HepG2 (cell line): ENCODE measurements around the gene TAF1A. TPM values are rescaled to one million over a fixed set of nuclear protein-coding genes. Genes with fewer than 3 reads are reported as not detected.

Source experiments
- FUBP1 ChIP-seq: sonication (generic); formaldehyde crosslinking; IDR thresholded peaks from 2 replicates; pipeline ENCODE4 v1.5.1; 2020; ENCODE audit warnings: missing genetic modification reagents, mild to moderate bottlenecking, borderline replicate concordance
- HDAC1 ChIP-seq: sonication (generic); formaldehyde crosslinking; IDR thresholded peaks from 2 replicates; pipeline ENCODE4 v1.5.1; 2020; ENCODE audit warnings: mild to moderate bottlenecking, missing genetic modification reagents
- KLF16 ChIP-seq, 2 experiments: sonication (generic) in 1 of 2; formaldehyde crosslinking in 1 of 2; IDR thresholded peaks; 2 replicates each; pipeline versions ENCODE4 v1.6.1 to v1.8.0; 2016 to 2023; ENCODE audit warnings: missing genetic modification reagents in 2 of 2, missing compliant biosample characterization in 1 of 2
- PCBP2 ChIP-seq: fragments of 200-400 bp; formaldehyde crosslinking; optimal IDR thresholded peaks from 2 replicates; pipeline ENCODE3; 2018; ENCODE audit warnings: low read length, low read depth; ENCODE audit not compliant: poor library complexity, severe bottlenecking
- REL ChIP-seq: sonication (generic); formaldehyde crosslinking; conservative IDR thresholded peaks from 2 replicates; pipeline ENCODE4 v1.8.0; 2022; ENCODE audit warnings: mild to moderate bottlenecking, missing genetic modification reagents, moderate library complexity
- RFX3 ChIP-seq: IDR thresholded peaks from 2 replicates; pipeline ENCODE4 v1.6.1; 2016; ENCODE audit warnings: missing biosample characterization, missing genetic modification reagents
- RNF2 ChIP-seq: fragments of 450-650 bp; conservative IDR thresholded peaks from 2 replicates; pipeline ENCODE4 v1.6.1; 2016; ENCODE audit warnings: low read depth
- SP5 ChIP-seq: IDR thresholded peaks from 2 replicates; pipeline ENCODE4 v1.6.1; 2016; ENCODE audit warnings: low read depth, borderline replicate concordance
- STAG1 ChIP-seq: sonication (generic); formaldehyde crosslinking; IDR thresholded peaks from 2 replicates; pipeline ENCODE4 v1.4.0; 2020; ENCODE audit warnings: missing genetic modification reagents
- TFDP1 ChIP-seq: IDR thresholded peaks from 2 replicates; pipeline ENCODE4 v1.6.1; 2016; ENCODE audit warnings: missing compliant biosample characterization, missing genetic modification reagents, borderline replicate concordance
- ZNF33B ChIP-seq: sonication (generic); formaldehyde crosslinking; IDR thresholded peaks from 2 replicates; pipeline ENCODE4 v1.5.1; 2020; ENCODE audit warnings: mild to moderate bottlenecking, missing genetic modification reagents
- ZNF407 ChIP-seq: sonication (generic); formaldehyde crosslinking; IDR thresholded peaks from one replicate; pipeline ENCODE4 v1.5.1; 2020; ENCODE audit warnings: mild to moderate bottlenecking, missing genetic modification reagents; ENCODE audit errors: not compliant biosample characterization
- ZNF430 ChIP-seq: sonication (generic); formaldehyde crosslinking; IDR thresholded peaks from 2 replicates; pipeline ENCODE4 v1.9.0; 2021; ENCODE audit warnings: mild to moderate bottlenecking, missing genetic modification reagents
- ZNF484 ChIP-seq: sonication (generic); formaldehyde crosslinking; IDR thresholded peaks from 2 replicates; pipeline ENCODE4 v1.5.1; 2020; ENCODE audit warnings: mild to moderate bottlenecking, low read depth, missing genetic modification reagents, borderline replicate concordance
- ZNF597 ChIP-seq: sonication (generic); formaldehyde crosslinking; IDR thresholded peaks from 2 replicates; pipeline ENCODE4 v1.5.0; 2020; ENCODE audit warnings: missing genetic modification reagents
- polyA plus RNA-seq, 8 experiments: library from polyadenylated mRNA; depleted of rRNA in 3 of 8; stranded (reverse) in 7 of 8; unstranded in 1 of 8; fragments of >200 nt; fragmentation: Illumina TruSeq in 4 of 8; extraction: Trizol in 4 of 8; gene quantifications; 2 replicates each; pipeline versions ENCODE4 v1.2.1 to v1.2.3, GENCODE V29; 2011 to 2016; ENCODE audit warnings: low read depth in 4 of 8, missing spikeins in 1 of 8, mixed read lengths in 1 of 8; ENCODE audit not compliant: insufficient read depth in 1 of 8
- total RNA-seq, 5 experiments: library from RNA; depleted of rRNA; stranded (reverse); fragments of >200 nt; fragmentation: Illumina TruSeq; extraction: Trizol; gene quantifications; 2 replicates each; pipeline ENCODE4 v1.2.3, GENCODE V29; 2016; ENCODE audit warnings: low read depth in 1 of 5

TAF1A gene
- total and polyA plus RNA-seq, 2 of the 13 experiments (the other 11 are each of a cell fraction or from before 2014, with no cell fraction given) = 3.3 to 10.7 TPM

- no peak for TF ChIP-seq ZNF407
- TF ChIP-seq ZNF33B (CRISPR knock-in tag) = no peak
- no peak for TF ChIP-seq PCBP2
- TF ChIP-seq ZNF430 = 0 out of 2 replicates have a peak, but pooled peaks have one; percentile 36
- TF ChIP-seq TFDP1 (CRISPR knock-in tag) = no peak
- TF ChIP-seq FUBP1 = no peak
- TF ChIP-seq RFX3 (CRISPR knock-in tag) = no peak
- no peak for TF ChIP-seq ZNF597
- TF ChIP-seq ZNF484 (CRISPR knock-in tag) = no peak
- no peak for TF ChIP-seq REL (CRISPR knock-in tag)
- no peak for TF ChIP-seq RNF2
- TF ChIP-seq SP5 (CRISPR knock-in tag) = no peak
- 0 out of 2 replicates have a peak, but pooled peaks have one; percentile 26 for TF ChIP-seq HDAC1 (CRISPR knock-in tag)
- TF ChIP-seq STAG1 = no peak
- no peak for TF ChIP-seq KLF16 (CRISPR knock-in tag; IDR thresholded peaks at IDR 0.05)
These were observed 28.5 kb upstream of the TAF1A start, which contains the start of gene MIA3 (continued) for GRCh38 chr1:222618001-222618879.
